Measurements from ENCODE around the gene FBXO41.

FBXO41 gene

GRCh38 chr2:73260338-73260984, 23.8 kb downstream of the FBXO41 start:
- DNase-seq (ENCODE audit: low spot score), result peak; percentile 38

- no peak for DNase-seq (ENCODE audit: low spot score)
These were observed 24.5 kb downstream of the FBXO41 start for GRCh38 chr2:73259704-73260337.

- DNase-seq (ENCODE audit: low spot score), result no peak
These were observed 25.0 kb downstream of the FBXO41 start for GRCh38 chr2:73259276-73259675.

GRCh38 chr2:73258913-73259215, 25.4 kb downstream of the FBXO41 start:
- no peak for DNase-seq (ENCODE audit: low spot score)

- DNase-seq (ENCODE audit: low spot score), result no peak
These were observed 25.9 kb downstream of the FBXO41 start for GRCh38 chr2:73258186-73258912.

- DNase-seq (ENCODE audit: low spot score), result peak; percentile 43
These were observed 26.7 kb downstream of the FBXO41 start for GRCh38 chr2:73257425-73258125.

- no peak for DNase-seq (ENCODE audit: low spot score)
These were observed 27.3 kb downstream of the FBXO41 start for GRCh38 chr2:73257021-73257420.

GRCh38 chr2:73256618-73256922, 27.7 kb downstream of the FBXO41 start:
- no peak for DNase-seq (ENCODE audit: low spot score)

GRCh38 chr2:73255907-73256617, 28.2 kb downstream of the FBXO41 start:
- DNase-seq (ENCODE audit: low spot score), result no peak

- DNase-seq (ENCODE audit: low spot score), result no peak
These were observed 29.2 kb downstream of the FBXO41 start for GRCh38 chr2:73255007-73255644.

- no peak for DNase-seq (ENCODE audit: low spot score)
These were observed 29.8 kb downstream of the FBXO41 start for GRCh38 chr2:73254343-73255006.

- peak; percentile 44 for DNase-seq (ENCODE audit: low spot score)
These were observed 30.4 kb downstream of the FBXO41 start for GRCh38 chr2:73253901-73254300.

- DNase-seq (ENCODE audit: low spot score), result no peak
These were observed 30.9 kb downstream of the FBXO41 start for GRCh38 chr2:73253400-73253799.

- no peak for DNase-seq (ENCODE audit: low spot score)
These were observed 31.8 kb downstream of the FBXO41 start for GRCh38 chr2:73252238-73253027.

- DNase-seq (ENCODE audit: low spot score), result no peak
These were observed 33.1 kb downstream of the FBXO41 start for GRCh38 chr2:73250872-73251846.

GRCh38 chr2:73249636-73250035, 34.6 kb downstream of the FBXO41 start:
- no peak for DNase-seq (ENCODE audit: low spot score)

- no peak for DNase-seq (ENCODE audit: low spot score)
These were observed 37.4 kb downstream of the FBXO41 start for GRCh38 chr2:73246850-73247249.

- DNase-seq (ENCODE audit: low spot score), result no peak
These were observed 39.7 kb downstream of the FBXO41 start for GRCh38 chr2:73244580-73244979.

GRCh38 chr2:73243884-73244570, 40.3 kb downstream of the FBXO41 start:
- DNase-seq (ENCODE audit: low spot score), result no peak
